ENCODE results near the gene BMX. TPM values are rescaled to one million over a fixed set of nuclear protein-coding genes. Genes with fewer than 3 reads are reported as not detected.

The BMX gene
- total and polyA plus RNA-seq, 9 of the 15 experiments (the other 6 are each of a cell fraction or from before 2014, with no cell fraction given): 0.45 to 4.2 (median 1.8) TPM

DNA sequence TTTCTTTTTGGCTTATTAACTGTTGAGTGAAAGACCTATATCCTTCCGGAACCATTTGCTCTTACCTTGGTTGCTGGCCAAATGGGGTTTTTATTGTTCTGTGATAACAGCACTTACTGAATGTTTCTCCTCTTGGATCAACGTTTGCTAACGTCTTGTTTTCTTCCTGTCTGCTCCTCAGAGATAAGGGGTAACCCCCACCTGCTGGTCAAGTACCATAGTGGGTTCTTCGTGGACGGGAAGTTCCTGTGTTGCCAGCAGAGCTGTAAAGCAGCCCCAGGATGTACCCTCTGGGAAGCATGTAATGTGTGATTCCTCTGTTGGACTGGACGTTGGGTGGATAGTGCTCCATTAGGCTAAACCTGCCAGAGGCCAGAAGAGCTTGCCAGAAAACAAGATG lies 15.3 kb downstream of the BMX start (continued):
- TF ChIP-seq, protein P1, sequence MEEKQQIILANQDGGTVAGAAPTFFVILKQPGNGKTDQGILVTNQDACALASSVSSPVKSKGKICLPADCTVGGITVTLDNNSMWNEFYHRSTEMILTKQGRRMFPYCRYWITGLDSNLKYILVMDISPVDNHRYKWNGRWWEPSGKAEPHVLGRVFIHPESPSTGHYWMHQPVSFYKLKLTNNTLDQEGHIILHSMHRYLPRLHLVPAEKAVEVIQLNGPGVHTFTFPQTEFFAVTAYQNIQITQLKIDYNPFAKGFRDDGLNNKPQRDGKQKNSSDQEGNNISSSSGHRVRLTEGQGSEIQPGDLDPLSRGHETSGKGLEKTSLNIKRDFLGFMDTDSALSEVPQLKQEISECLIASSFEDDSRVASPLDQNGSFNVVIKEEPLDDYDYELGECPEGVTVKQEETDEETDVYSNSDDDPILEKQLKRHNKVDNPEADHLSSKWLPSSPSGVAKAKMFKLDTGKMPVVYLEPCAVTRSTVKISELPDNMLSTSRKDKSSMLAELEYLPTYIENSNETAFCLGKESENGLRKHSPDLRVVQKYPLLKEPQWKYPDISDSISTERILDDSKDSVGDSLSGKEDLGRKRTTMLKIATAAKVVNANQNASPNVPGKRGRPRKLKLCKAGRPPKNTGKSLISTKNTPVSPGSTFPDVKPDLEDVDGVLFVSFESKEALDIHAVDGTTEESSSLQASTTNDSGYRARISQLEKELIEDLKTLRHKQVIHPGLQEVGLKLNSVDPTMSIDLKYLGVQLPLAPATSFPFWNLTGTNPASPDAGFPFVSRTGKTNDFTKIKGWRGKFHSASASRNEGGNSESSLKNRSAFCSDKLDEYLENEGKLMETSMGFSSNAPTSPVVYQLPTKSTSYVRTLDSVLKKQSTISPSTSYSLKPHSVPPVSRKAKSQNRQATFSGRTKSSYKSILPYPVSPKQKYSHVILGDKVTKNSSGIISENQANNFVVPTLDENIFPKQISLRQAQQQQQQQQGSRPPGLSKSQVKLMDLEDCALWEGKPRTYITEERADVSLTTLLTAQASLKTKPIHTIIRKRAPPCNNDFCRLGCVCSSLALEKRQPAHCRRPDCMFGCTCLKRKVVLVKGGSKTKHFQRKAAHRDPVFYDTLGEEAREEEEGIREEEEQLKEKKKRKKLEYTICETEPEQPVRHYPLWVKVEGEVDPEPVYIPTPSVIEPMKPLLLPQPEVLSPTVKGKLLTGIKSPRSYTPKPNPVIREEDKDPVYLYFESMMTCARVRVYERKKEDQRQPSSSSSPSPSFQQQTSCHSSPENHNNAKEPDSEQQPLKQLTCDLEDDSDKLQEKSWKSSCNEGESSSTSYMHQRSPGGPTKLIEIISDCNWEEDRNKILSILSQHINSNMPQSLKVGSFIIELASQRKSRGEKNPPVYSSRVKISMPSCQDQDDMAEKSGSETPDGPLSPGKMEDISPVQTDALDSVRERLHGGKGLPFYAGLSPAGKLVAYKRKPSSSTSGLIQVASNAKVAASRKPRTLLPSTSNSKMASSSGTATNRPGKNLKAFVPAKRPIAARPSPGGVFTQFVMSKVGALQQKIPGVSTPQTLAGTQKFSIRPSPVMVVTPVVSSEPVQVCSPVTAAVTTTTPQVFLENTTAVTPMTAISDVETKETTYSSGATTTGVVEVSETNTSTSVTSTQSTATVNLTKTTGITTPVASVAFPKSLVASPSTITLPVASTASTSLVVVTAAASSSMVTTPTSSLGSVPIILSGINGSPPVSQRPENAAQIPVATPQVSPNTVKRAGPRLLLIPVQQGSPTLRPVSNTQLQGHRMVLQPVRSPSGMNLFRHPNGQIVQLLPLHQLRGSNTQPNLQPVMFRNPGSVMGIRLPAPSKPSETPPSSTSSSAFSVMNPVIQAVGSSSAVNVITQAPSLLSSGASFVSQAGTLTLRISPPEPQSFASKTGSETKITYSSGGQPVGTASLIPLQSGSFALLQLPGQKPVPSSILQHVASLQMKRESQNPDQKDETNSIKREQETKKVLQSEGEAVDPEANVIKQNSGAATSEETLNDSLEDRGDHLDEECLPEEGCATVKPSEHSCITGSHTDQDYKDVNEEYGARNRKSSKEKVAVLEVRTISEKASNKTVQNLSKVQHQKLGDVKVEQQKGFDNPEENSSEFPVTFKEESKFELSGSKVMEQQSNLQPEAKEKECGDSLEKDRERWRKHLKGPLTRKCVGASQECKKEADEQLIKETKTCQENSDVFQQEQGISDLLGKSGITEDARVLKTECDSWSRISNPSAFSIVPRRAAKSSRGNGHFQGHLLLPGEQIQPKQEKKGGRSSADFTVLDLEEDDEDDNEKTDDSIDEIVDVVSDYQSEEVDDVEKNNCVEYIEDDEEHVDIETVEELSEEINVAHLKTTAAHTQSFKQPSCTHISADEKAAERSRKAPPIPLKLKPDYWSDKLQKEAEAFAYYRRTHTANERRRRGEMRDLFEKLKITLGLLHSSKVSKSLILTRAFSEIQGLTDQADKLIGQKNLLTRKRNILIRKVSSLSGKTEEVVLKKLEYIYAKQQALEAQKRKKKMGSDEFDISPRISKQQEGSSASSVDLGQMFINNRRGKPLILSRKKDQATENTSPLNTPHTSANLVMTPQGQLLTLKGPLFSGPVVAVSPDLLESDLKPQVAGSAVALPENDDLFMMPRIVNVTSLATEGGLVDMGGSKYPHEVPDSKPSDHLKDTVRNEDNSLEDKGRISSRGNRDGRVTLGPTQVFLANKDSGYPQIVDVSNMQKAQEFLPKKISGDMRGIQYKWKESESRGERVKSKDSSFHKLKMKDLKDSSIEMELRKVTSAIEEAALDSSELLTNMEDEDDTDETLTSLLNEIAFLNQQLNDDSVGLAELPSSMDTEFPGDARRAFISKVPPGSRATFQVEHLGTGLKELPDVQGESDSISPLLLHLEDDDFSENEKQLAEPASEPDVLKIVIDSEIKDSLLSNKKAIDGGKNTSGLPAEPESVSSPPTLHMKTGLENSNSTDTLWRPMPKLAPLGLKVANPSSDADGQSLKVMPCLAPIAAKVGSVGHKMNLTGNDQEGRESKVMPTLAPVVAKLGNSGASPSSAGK (IDR thresholded peaks at IDR 0.05): no peak
- TF ChIP-seq, protein P2, sequence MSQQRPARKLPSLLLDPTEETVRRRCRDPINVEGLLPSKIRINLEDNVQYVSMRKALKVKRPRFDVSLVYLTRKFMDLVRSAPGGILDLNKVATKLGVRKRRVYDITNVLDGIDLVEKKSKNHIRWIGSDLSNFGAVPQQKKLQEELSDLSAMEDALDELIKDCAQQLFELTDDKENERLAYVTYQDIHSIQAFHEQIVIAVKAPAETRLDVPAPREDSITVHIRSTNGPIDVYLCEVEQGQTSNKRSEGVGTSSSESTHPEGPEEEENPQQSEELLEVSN (IDR thresholded peaks at IDR 0.05; ENCODE audit: borderline replicate concordance in 1 of 2, extremely low read depth in 1 of 2, insufficient read depth in 1 of 2, insufficient read length in 1 of 2, low read depth in 1 of 2, low read length in 1 of 2, poor library complexity in 1 of 2, severe bottlenecking in 1 of 2): no peak
- TF ChIP-seq RBFOX2 (IDR thresholded peaks at IDR 0.05; ENCODE audit: low read depth, low read length): no peak
- no peak for TF ChIP-seq MAFK (IDR thresholded peaks at IDR 0.05; ENCODE audit: low read length)
- no peak for TF ChIP-seq WHSC1 (IDR thresholded peaks at IDR 0.05; ENCODE audit: low read length)
- no peak for TF ChIP-seq L3MBTL2 (IDR thresholded peaks at IDR 0.05)
- TF ChIP-seq ZNF695 (CRISPR knock-in tag; IDR thresholded peaks at IDR 0.05): no peak
- no peak for TF ChIP-seq TGIF2 (CRISPR knock-in tag; IDR thresholded peaks at IDR 0.05)
- no peak for TF ChIP-seq SRSF7 (optimal IDR thresholded peaks at IDR 0.05; ENCODE audit: low read depth, low read length)
- TF ChIP-seq MYBL2 (IDR thresholded peaks at IDR 0.05; ENCODE audit: low read depth): no peak
- no peak for TF ChIP-seq MYBL2 (CRISPR knock-in tag; IDR thresholded peaks at IDR 0.05; ENCODE audit: borderline replicate concordance)
